NK-92 (cell line): ENCODE results near the gene GNGT1.

Experiments used
- DNase-seq: peaks from one replicate; lab custom pipeline; 2025; ENCODE audit not compliant: unreplicated experiment; lab: John Stamatoyannopoulos, UW

Gene GNGT1

DNA sequence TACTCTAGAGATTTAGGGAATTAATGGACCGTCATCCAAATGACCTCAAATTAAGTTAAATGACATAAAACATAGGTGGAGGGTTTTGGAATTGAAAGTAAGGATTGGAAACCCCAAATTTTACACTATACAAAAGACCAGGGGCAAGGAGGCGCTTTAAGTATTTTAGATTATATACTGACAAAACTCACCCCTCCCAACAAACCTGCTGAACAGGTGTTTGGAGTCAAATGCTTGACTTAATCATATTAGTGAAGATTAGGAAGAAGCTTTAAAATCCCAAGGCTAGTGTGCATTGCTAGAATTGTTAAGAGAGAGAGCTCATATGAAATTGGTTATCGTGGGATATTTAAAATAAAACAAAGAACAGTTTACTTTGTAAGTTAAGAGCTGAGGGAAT, at the start of gene GNGT1:
TSS of gene GNGT1 (plus strand) at position 301 of the 400 bp plus-strand sequence. CDS start 180 bp downstream, outside the sequence.
- no peak for DNase-seq

DNA sequence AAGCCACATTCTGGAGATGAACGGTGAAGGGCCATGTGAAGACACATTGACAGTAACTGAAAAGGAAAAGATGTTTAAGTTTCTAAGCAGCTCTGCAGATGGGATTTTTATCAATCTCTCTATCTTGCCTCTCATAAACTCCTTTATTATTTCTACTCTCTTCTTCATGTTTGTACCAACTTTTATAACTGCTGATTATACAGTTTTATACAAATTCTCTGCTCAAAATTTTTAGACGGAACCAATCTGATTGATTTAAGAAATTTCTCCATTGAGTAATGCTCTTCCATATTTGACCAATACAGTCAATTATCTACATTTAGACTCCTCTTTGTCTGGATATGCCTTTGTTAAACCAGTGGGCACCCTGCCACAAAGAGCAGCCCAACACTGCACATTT, 47.5 kb upstream of the GNGT1 start:
- no peak for DNase-seq

DNA sequence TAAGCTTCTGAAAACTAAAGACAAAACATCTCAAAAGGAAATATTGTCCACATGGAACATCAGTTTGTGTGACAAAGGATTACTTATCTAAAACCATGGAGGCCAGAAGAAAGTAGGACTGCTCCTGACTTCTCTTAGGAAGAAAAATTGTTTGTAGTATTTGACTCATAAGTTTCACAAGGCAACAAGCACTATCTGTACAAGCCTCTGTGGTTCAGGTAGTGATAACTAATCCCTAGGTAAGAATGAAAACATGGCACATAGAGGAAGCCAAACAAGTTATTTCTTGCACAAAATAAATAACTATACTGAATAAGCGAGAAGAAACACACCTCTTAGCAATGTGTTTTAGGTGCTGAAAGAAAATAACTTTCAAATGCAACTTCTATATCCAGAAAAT, 46.1 kb upstream of the GNGT1 start:
- no peak for DNase-seq

DNA sequence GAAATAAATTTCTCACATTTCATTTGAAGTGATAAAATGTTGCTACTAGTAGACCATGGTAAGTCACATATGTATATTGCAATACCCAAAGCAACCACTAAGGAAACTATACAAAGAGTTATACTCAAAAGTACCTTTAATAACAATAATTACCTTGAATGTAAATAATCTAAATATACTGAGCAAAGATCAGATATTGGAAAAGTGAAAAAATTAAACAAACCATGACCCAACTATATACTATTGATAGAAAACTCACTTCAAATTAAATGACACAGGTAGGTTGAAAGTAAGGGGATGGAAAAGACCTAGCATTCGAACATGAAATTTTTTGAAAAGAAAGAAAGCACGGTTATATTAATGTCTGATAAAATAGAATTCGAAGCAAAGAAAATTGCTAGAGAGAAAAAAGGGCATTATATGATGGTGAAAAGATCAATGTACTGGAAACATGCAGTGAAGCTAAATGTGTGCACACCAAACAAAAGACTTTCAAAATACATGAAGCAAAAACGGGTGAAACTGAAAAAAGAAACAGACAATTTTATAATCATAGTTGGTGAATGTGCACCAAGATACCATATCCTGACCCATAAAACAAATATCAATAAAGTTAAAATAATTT, 44.9 kb upstream of the GNGT1 start:
- DNase-seq = no peak

DNA sequence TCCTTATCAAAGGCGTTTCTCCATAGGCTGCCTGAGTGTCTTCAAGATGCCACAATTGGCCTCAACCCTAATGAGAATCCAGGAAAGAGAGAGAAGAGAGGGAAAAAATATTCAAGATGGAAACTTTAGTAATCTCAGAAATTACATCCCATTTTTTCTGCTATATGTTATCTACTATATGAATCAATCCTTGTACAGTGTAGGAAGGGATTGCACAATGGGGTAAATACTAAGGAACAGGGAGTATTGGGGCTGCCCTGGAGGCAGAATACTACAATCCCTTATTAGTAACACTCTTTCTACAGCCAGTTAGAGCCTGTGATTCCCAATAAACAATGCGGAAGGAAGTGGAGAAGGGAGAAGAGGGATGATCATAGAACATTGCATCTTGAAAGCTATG, 43.7 kb upstream of the GNGT1 start:
- DNase-seq = no peak

DNA sequence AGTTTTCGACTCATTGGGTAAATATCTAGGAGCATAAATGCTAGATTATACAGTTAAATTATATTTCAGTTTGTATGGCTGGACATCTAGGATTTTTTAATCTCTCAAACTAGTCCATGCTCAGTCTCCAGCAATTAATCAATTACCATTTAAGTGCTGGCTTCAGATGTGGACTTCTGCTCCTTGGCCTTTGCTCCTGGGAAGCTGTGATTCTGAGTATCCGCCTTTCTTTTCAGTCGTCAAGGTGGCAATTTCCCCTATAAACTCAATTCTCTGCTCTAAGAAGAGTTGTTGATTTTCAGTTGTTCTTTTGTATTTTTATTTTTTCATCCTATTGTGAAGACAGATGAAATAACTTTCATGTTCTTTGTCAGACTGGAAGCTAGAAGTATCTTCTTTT, 39.5 kb upstream of the GNGT1 start:
- DNase-seq = no peak

DNA sequence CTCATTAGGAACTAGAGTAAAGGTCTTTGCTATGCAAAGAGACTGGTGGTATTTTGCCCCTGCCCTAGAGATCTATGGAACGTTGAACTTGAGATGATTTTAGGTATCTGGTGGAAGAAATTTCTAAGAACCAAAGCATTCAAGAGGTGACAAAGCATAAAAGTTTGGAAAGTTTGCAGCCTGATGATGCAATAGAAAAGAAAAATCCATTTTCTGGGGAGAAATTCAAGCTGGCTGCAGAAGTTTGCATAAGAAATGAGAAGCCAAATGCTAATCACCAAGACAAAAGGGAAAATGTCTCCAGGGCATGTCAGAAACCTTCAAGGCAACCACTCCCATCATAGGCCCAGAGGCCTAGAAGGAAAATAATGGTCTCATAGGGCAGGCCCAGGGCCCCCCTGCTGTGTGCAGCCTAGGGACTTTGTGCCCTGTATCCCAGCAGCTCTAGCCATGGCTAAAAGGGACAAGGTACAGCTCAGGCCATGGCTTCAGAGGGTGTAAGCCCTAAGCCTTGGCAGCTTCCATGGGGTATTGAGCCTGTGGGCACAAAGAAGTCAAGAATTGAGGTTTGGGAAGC, 32.3 kb upstream of the GNGT1 start:
- no peak for DNase-seq

DNA sequence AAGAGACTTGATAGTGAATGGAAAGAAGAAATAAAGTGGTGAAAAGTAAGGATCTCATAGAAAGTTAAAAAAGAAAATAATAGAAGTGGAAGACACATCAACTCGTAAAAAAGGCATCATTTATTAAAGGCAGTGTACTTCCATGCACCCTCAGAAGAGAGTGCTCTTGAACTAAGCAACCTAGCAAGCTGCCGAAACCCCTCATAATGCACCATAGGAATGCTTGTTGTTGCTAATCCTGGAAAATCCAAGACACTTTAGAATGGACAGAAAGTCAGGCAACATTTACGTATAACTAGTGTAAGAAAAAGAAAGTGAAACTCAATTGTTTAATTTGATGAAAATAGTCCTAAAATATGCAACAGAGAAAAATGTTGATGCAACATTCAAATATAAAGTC, 28.6 kb upstream of the GNGT1 start:
- no peak for DNase-seq

DNA sequence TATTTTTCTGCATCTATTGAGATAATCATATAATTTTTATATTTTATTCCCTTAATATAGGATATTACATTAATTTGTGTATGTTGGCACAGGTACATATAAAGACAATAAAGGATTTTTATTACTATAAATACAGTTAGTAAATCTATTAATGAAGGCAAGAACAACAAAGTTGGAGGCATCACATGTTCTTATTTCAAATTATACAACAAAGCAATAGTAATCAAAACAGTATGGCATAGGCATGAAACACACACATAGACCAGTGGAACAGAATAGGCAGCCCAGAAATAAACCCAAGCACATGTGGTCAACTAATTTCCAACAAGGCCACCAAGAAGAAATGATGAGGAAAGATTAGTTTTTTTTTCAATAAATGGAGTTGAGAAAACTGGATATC, 27.0 kb upstream of the GNGT1 start:
- no peak for DNase-seq

DNA sequence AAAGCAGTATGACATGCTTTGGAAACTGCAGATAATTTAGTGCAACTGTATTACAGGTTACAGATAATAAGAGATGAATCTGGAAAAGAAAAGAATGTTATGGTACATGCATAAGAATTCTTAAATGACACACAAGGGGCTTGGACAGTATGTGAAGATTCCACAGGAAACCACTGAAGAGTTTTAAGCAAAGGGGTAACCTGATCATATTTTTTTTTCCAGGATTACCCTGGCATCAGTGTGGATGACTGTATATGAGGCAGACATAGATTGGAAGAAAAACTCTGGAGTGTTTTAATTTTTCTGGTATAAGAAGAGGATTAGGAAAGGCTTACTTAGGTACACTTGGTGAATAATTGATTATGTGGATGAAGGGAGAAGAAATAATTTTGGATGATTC, 23.9 kb upstream of the GNGT1 start:
- DNase-seq = no peak

DNA sequence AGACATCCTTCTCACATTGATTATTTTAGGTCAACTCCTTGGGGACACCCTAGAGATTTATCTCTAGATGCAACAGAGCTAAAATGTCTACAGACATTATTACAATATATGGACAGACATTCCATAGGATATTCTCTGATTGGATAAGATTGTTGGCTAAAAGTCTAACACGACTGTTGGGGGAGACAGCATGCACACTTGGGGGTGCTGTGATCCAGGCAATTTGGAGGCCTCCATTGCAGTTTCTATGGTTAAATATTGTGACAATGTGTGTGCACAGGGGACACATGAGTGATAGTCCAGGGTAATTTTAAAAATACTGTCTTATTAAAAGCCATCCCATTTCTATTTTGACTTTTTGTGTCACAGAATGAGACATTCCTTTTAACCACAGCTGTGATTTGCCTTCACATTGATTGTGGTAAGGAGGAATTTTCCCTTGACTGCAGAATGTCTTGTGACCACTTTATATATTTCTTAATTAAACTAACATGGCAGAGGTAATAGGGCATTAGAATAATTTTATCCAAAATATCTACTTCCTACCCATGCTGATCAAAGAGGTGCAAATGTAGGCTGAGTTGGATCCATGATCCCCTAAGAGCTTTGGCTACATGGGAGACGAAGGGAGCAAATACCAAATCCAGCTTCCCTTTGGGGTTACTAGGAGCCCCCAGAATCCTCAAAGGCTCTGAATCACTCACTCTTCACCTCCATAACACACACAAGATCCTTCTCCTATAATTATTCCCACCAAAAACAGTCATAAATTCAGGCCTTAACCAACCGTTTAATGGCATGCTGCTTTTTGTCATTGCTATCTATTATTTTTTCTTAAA, 23.1 kb upstream of the GNGT1 start:
- DNase-seq = no peak

DNA sequence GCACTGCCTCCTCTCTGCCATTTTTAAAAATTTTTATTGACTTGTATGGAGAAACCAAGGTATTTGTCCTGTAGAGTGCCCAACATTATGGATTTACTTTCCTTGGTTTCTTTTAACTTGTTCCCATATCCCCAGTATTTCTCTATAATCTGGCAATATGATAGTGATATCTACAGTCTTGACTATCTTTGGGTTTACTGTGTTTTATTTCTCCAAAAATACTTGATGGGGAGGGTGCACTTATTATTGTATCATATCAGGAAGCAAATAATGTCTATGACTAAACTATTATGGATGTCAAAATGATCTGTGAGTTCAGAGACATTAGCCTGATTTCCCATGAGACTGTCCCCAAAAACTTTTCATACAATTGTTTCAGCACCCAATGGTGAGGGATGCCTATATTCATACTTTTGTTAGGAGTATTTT, 22.4 kb upstream of the GNGT1 start:
- DNase-seq = no peak

DNA sequence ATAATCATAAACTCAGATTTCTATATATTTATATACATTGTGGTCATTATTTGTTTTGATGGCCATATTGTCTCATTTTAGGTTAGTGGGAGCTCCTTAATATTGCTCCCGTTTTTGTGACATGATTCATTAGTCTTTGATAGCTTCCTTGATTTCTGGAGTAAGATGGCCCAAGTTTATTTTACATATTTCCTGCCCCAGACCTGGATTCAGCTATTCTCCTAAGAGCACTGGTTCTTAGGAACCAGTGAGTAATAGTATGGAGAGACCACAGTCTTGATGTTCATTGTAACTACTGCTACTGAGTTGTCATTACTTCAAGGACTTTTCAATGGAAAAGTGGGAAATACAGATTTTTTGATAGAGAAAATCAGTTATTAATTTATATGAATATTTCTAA, 21.8 kb upstream of the GNGT1 start:
- no peak for DNase-seq

DNA sequence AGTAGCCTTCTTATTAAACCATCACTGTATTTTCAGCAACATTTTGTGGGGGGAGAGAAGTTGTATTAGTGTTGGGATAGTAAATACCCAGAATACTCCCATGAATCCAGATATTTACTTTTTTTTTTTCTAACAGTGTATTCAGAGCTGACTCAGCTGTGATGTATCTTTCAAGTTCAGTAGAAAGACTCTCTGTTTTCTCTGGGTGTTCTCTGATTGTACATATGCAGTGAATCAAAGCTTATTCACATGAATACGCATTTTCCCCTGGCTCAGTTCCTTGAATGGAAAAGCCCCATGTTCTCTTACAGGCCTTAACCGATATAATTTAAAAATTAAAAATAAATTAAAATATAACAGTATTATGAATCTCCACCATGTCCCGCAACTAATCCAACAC, 17.1 kb upstream of the GNGT1 start:
- DNase-seq = no peak

DNA sequence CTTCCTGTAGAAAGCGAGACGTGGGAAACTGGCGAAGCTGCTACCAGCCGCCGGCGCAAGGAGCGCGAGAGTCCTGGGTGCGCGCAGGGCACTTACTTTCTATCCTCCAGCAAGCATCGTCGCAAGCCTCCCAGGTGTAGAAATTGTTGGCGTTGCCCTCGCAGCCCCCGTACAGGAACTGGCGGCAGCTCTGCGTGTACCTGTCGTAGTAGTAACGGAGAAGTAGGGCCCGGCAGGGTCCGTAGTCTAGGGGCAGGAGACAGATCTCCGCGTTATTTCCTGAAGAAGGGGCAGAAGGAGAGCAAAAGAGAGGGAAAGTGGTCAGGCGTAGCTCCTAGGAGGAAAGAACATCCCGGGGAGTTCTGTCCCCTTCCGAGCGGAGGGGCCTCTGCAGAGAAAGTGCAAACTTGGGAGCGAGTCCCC, 16.3 kb upstream of the GNGT1 start:
- DNase-seq = no peak

DNA sequence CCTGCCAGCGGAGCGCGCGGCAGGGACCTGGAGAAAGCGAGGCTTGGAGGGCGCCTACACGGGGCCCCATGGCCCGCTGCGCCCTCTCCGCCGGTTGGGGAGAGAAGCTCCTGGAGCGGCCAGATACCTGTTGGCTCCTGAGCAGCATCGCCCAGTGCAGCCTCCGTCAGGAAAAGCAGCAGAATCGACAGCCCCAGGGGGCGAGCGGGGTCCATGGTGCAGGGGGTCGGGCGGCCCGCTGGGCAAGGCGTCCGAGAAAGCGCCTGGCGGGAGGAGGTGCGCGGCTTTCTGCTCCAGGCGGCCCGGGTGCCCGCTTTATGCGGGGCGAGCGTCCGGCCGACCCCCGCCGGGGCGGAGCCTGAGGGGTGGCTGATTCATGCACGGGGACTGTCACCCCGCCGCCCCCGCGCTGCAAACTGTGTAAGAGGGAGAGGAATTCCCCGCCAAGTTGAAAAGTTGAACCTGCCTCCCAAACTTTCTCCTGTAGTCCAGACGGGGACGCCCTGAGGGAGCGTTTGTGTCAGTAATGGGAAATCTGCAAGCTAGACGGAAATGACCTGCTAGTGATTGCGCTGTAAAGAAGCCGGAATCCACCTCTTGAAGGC, 15.8 kb upstream of the GNGT1 start, which contains the start of gene TFPI2:
TSS of gene TFPI2 (minus strand) at position 290 of the 605 bp plus-strand sequence. CDS start at position 215, 75 bp downstream.
- no peak for DNase-seq

DNA sequence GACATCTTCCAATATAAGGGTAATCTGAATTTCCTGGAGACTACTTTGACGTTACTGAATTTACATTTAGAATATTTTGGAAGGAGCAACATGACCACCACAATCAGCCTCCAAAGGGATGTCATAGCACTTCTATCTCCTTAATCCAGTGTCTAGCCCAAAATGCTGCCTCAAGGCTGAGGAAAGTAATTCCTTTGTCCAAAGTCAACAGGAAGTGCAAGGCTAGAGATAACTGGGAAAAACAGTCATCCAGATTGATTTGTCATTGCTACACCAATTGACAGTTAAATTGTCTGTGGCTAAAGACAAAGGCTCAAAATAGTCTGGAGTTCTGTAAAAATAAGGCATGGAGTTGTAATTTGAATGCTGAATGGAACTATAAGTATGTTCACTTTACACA, 11.9 kb upstream of the GNGT1 start:
- DNase-seq = no peak

DNA sequence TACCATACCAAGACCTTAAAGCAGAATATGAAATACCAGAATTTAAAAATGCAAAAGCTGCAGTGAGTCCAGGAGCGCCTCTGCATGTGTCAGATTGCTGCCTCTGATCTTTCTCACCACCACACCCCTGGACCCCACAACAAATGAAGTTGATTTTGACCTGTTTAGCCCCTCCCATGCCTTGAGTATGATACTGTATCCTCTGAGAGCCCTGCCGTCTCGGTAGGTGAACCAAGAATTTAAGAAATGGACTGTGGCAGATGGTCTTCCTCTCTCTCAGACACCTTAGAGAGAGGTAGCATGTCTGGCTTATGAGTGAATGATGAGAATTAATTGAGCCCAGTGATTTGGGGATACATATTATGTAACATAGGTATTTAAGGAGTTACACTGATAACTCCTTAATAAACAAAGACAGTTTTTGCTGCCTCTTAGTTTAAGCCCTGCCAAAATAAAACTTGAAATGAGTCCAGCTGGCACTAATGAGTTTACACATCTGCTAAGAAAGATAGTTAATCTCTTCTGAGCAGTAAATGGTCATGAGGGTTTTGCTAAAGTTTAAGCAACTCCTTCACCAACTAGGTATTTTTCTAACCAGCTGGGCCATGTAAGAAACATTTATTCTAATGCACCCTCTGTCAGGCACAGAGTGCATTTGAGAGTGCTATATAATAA, 11.3 kb upstream of the GNGT1 start:
- no peak for DNase-seq

DNA sequence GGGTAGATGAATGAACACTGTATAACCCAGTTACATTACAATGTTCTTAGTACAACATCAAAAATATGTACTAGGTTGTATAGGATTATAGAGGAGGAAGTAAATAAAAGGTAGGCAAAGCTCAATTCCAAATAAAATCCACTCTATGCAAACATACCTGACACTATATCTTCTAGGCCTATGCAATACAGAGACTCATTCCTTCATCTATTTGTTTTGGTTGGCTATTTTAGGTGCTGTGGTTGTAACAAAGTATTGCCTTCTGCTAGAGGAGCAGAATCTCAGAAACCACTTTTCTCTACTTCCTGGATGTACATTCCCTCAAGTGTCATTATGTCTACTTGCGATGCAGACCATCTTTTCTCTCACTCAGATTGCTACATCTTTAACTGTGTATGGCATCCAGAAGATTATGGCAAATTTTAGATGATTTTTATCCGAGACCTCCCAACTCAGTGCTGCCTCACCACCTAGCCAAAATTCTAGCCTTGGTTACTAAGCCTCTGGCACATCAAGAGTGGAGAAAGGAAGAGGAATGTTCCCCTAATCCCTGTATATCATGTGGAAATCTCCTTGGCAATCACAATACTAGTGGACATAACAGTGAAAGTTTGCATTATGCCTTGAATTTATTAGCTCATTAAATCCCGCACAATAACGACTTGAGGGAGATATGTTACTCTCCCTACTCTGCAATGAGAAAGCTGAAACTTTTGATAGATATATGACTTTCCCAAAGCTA, 10.3 kb upstream of the GNGT1 start:
- no peak for DNase-seq

DNA sequence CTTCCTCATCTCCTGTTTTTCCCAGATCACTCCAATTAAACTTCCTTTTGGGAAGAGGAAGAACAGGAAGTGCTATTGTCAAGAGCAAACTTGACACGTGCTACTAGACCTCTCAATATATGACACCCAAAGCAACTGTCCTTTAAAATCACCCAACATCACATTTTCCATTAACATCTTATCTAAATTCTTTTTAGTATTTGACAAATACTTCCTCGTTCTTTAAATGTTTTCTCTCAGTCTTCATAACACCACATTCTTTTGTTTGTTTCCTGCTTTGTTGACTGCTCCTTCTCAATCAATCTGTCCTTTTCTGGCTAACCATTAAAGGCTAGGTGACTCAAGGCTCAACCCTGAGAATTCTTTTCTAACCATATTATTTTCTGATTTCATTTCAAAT, 8.7 kb upstream of the GNGT1 start:
- DNase-seq = no peak
